H1 (cell line): ENCODE measurements around the gene SPATA13. TPM values are rescaled to one million over a fixed set of nuclear protein-coding genes. Genes with fewer than 3 reads are reported as not detected.

Source experiments
- CTCF ChIA-PET: fragments of 300-600 bp; sonication (Branson Sonifier 250); formaldehyde crosslinking; loops from one replicate; lab custom pipeline; 2021; ENCODE audit not compliant: partially characterized antibody; lab: Charles Lee
- POLR2A ChIA-PET: fragments of 300-600 bp; sonication (Branson Sonifier 250); formaldehyde crosslinking; loops from one replicate; lab custom pipeline; 2021; ENCODE audit warnings: inconsistent platforms; ENCODE audit not compliant: partially characterized antibody; lab: Charles Lee
- DNase-seq, 2 experiments: peaks; one replicate each; pipeline versions ENCODE4 v3.0.0 to v3.0.0-alpha.2; 2010 to 2022; ENCODE audit warnings: low spot score in 2 of 2, low read depth in 1 of 2, mixed read lengths in 1 of 2
- FAIRE-seq: peaks from 2 replicates; lab custom pipeline; 2011; peaks lifted over from hg19 to GRCh38; lab: Jason Lieb, UNC
- H2AFZ ChIP-seq: 2 replicates; pipeline ENCODE4 v1.8.1; 2012; ENCODE audit warnings: low read length, inconsistent platforms
- H2AK5ac ChIP-seq: 2 replicates; pipeline ENCODE4 v1.6.1; 2013; ENCODE audit warnings: low read depth, low read length
- H2BK120ac ChIP-seq: replicated peaks from 2 replicates; pipeline ENCODE3; 2013; ENCODE audit warnings: low read depth, low read length, inconsistent platforms
- H2BK12ac ChIP-seq: 2 replicates; pipeline ENCODE4 v1.6.1; 2013; ENCODE audit warnings: low read depth, low read length
- H2BK15ac ChIP-seq: 2 replicates; pipeline ENCODE4 v1.6.1; 2013; ENCODE audit warnings: low read length
- H2BK20ac ChIP-seq: 2 replicates; pipeline ENCODE4 v1.6.1; 2013; ENCODE audit warnings: low read length
- H2BK5ac ChIP-seq: 2 replicates; pipeline ENCODE4 v1.6.1; 2013; ENCODE audit warnings: low read depth, low read length
- H3K14ac ChIP-seq: 2 replicates; pipeline ENCODE4 v1.6.1; 2013; ENCODE audit warnings: inconsistent platforms; ENCODE audit not compliant: insufficient read length
- H3K18ac ChIP-seq: 2 replicates; pipeline ENCODE4 v1.6.1; 2013; ENCODE audit warnings: low read length; ENCODE audit errors: extremely low read depth
- H3K23ac ChIP-seq: 2 replicates; pipeline ENCODE4 v1.6.1; 2013; ENCODE audit warnings: inconsistent platforms; ENCODE audit not compliant: insufficient read length
- H3K23me2 ChIP-seq: 2 replicates; pipeline ENCODE4 v1.6.1; 2013; ENCODE audit warnings: low read depth, low read length
- H3K27ac ChIP-seq: 2 replicates; pipeline ENCODE4 v1.6.1; 2011; ENCODE audit warnings: low read depth, low read length, inconsistent platforms
- H3K27me3 ChIP-seq, 4 experiments: replicated peaks in 1 of 4; 1 replicate in 1 of 4; 2 replicates in 3 of 4; pipeline versions ENCODE4 v1.6.1 to v1.8.1; 2011 to 2013; ENCODE audit warnings: low read length in 3 of 4, mild to moderate bottlenecking in 3 of 4, inconsistent platforms in 2 of 4, mixed read lengths in 2 of 4, moderate library complexity in 1 of 4; ENCODE audit not compliant: control insufficient read depth in 3 of 4, insufficient read depth in 3 of 4; ENCODE audit errors: extremely low read depth in 1 of 4
- H3K36me3 ChIP-seq, 4 experiments: 2 replicates each; pipeline versions ENCODE4 v1.6.1 to v1.8.1; 2011 to 2013; ENCODE audit warnings: mild to moderate bottlenecking in 4 of 4, low read length in 3 of 4, moderate library complexity in 2 of 4, control low read depth in 1 of 4, inconsistent platforms in 1 of 4; ENCODE audit not compliant: insufficient read depth in 4 of 4, control insufficient read depth in 2 of 4
- H3K4ac ChIP-seq: replicated peaks from 2 replicates; pipeline ENCODE3; 2013; ENCODE audit warnings: low read length, low read depth, mixed read lengths, inconsistent platforms; ENCODE audit not compliant: insufficient read length
- H3K4me1 ChIP-seq, 4 experiments: replicated peaks in 1 of 4; 1 replicate in 1 of 4; 2 replicates in 3 of 4; pipeline versions ENCODE4 v1.6.1 to v1.8.1; 2011 to 2013; ENCODE audit warnings: low read length in 3 of 4, inconsistent platforms in 2 of 4, mixed read lengths in 1 of 4; ENCODE audit not compliant: insufficient read depth in 4 of 4, control insufficient read depth in 3 of 4
- H3K4me2 ChIP-seq, 2 experiments: 2 replicates each; pipeline versions ENCODE4 v1.6.1 to v1.8.1; 2011 to 2013; ENCODE audit warnings: low read depth in 2 of 2, low read length in 2 of 2, control low read depth in 1 of 2, inconsistent platforms in 1 of 2, mild to moderate bottlenecking in 1 of 2; ENCODE audit not compliant: insufficient read depth in 1 of 2
- H3K4me3 ChIP-seq, 4 experiments: fragments of 200-600, 300-600 bp in 1 of 4; sonication (generic), shearing (Covaris generic), sonication (Bioruptor Twin) in 1 of 4; 2 replicates each; pipeline versions ENCODE4 v1.5.1 to v1.8.1; 2011 to 2016; ENCODE audit warnings: low read length in 4 of 4, low read depth in 3 of 4, control low read depth in 2 of 4, inconsistent platforms in 2 of 4, mild to moderate bottlenecking in 2 of 4, mixed read lengths in 1 of 4, moderate library complexity in 1 of 4; ENCODE audit not compliant: insufficient read depth in 2 of 4; ENCODE audit errors: extremely low read depth in 1 of 4
- H3K56ac ChIP-seq: replicated peaks from 2 replicates; pipeline ENCODE3; 2013; ENCODE audit warnings: low read depth, mild to moderate bottlenecking, mixed read lengths, low read length, inconsistent platforms; ENCODE audit not compliant: insufficient read length
- H3K79me1 ChIP-seq: 2 replicates; pipeline ENCODE4 v1.6.1; 2013; ENCODE audit warnings: low read depth, low read length, control low read depth
- H3K79me2 ChIP-seq, 2 experiments: 2 replicates each; pipeline versions ENCODE4 v1.6.1 to v1.8.1; 2012 to 2013; ENCODE audit warnings: low read length in 2 of 2, mild to moderate bottlenecking in 2 of 2, inconsistent platforms in 1 of 2; ENCODE audit not compliant: insufficient read depth in 2 of 2, control insufficient read depth in 1 of 2
- H3K9ac ChIP-seq, 4 experiments: replicated peaks in 1 of 4; 1 replicate in 1 of 4; 2 replicates in 3 of 4; pipeline versions ENCODE4 v1.6.1 to v1.8.1; 2011 to 2013; ENCODE audit warnings: low read depth in 3 of 4, low read length in 3 of 4, control low read depth in 2 of 4, mild to moderate bottlenecking in 2 of 4, moderate library complexity in 2 of 4, inconsistent platforms in 1 of 4; ENCODE audit errors: extremely low read depth in 1 of 4
- H3K9me3 ChIP-seq, 2 experiments: 2 replicates each; pipeline versions ENCODE4 v1.6.1 to v1.8.1; 2012 to 2013; ENCODE audit warnings: mild to moderate bottlenecking in 2 of 2, moderate library complexity in 2 of 2, control low read depth in 1 of 2, inconsistent platforms in 1 of 2, low read depth in 1 of 2, low read length in 1 of 2, mixed read lengths in 1 of 2; ENCODE audit not compliant: insufficient read depth in 2 of 2
- H4K20me1 ChIP-seq, 2 experiments: replicated peaks in 1 of 2; 2 replicates each; pipeline versions ENCODE3 to v1.8.1; 2011 to 2013; ENCODE audit warnings: inconsistent platforms in 2 of 2, low read length in 2 of 2, mild to moderate bottlenecking in 1 of 2; ENCODE audit not compliant: insufficient read depth in 2 of 2, control insufficient read depth in 1 of 2
- H4K5ac ChIP-seq: 2 replicates; pipeline ENCODE4 v1.6.1; 2013; ENCODE audit warnings: low read length, low read depth, mixed read lengths, inconsistent platforms; ENCODE audit not compliant: insufficient read length
- H4K8ac ChIP-seq: 2 replicates; pipeline ENCODE4 v1.8.0; 2013; ENCODE audit warnings: mild to moderate bottlenecking, moderate library complexity, low read length, inconsistent platforms; ENCODE audit not compliant: insufficient read depth; ENCODE audit errors: extremely low read depth
- H4K91ac ChIP-seq: replicated peaks from 2 replicates; pipeline ENCODE3; 2013; ENCODE audit warnings: low read length, mixed read lengths, inconsistent platforms; ENCODE audit not compliant: insufficient read length
- ASH2L ChIP-seq: fragments of 200-600, 300-600 bp; sonication (generic); IDR thresholded peaks from one replicate; pipeline ENCODE4 v1.7.1; 2017; ENCODE audit warnings: low read length
- BACH1 ChIP-seq: IDR thresholded peaks from 2 replicates; pipeline ENCODE4 v1.6.1; 2012; ENCODE audit warnings: low read length, improper control_type of control experiment
- CREB1 ChIP-seq: IDR thresholded peaks from 2 replicates; pipeline ENCODE4 v1.6.1; 2012; ENCODE audit warnings: inconsistent platforms
- GABPA ChIP-seq: IDR thresholded peaks from 2 replicates; pipeline ENCODE4 v1.6.1; 2011; ENCODE audit warnings: mild to moderate bottlenecking, low read length, moderate library complexity, borderline replicate concordance; ENCODE audit not compliant: insufficient read depth
- HDAC2 ChIP-seq, 2 experiments: fragments of 300-600 bp in 1 of 2; sonication (generic) in 1 of 2; IDR thresholded peaks; 2 replicates each; pipeline ENCODE4 v1.6.1; 2011 to 2012; ENCODE audit warnings: low read depth in 2 of 2, low read length in 2 of 2, mild to moderate bottlenecking in 2 of 2, moderate library complexity in 2 of 2, borderline replicate concordance in 1 of 2, inconsistent platforms in 1 of 2
- RFX5 ChIP-seq: IDR thresholded peaks from 2 replicates; pipeline ENCODE4 v1.6.1; 2011; ENCODE audit warnings: low read depth, low read length, improper control_type of control experiment, borderline replicate concordance
- RNF2 ChIP-seq: fragments of 200-900, 300-1000 bp; sonication (generic); IDR thresholded peaks from 2 replicates; pipeline ENCODE4 v1.7.1; 2016; ENCODE audit warnings: borderline replicate concordance, low read depth, mild to moderate bottlenecking, antibody characterized with exemption, low read length; ENCODE audit not compliant: poor library complexity, severe bottlenecking; ENCODE audit errors: missing control alignments
- SIN3A ChIP-seq, 2 experiments: IDR thresholded peaks in 1 of 2; conservative IDR thresholded peaks in 1 of 2; 2 replicates each; pipeline ENCODE4 v1.6.1; 2011 to 2012; ENCODE audit warnings: low read length in 2 of 2, improper control_type of control experiment in 1 of 2, low read depth in 1 of 2, mild to moderate bottlenecking in 1 of 2
- SRF ChIP-seq: IDR thresholded peaks from 2 replicates; pipeline ENCODE4 v1.6.1; 2011; ENCODE audit warnings: mild to moderate bottlenecking, low read depth, low read length, moderate library complexity
- TAF1 ChIP-seq: IDR thresholded peaks from 2 replicates; pipeline ENCODE4 v1.6.1; 2011; ENCODE audit warnings: mild to moderate bottlenecking, low read depth, low read length
- WGBS, 2 experiments: shearing (Covaris generic) in 1 of 2; methylation state at CpG; one replicate each; pipeline versions ENCODE4 v1.1.6 to v1.1.7; 2013 to 2015; ENCODE audit warnings: low lambda C conversion rate in 2 of 2, mixed read lengths in 2 of 2, inconsistent platforms in 1 of 2, low coverage in 1 of 2, missing lambda C conversion rate in 1 of 2; ENCODE audit not compliant: insufficient replicate concordance in 2 of 2, insufficient coverage in 1 of 2, insufficient read length in 1 of 2; ENCODE audit errors: extremely low coverage in 1 of 2, missing lambda C conversion rate in 1 of 2; 5-methylcytosine and 5-hydroxymethylcytosine counted together
- polyA plus RNA-seq, 7 experiments: library from polyadenylated mRNA; depleted of rRNA in 3 of 7; stranded (reverse) in 5 of 7; unstranded in 2 of 7; fragments of >200 nt in 5 of 7; fragments of 200-250 nt in 2 of 7; gene quantifications; 1 replicate in 5 of 7; 2 replicates in 1 of 7; 4 replicates in 1 of 7; pipeline versions ENCODE4 v1.2.1 to v1.2.3, GENCODE V29; 2011 to 2013; ENCODE audit warnings: missing spikeins in 2 of 7, mixed read lengths in 2 of 7
- total RNA-seq: library from RNA; stranded (reverse); fragmentation: NEBNext Ultra II Directional; extraction: Animal tissue kit (Norgen Biotek cat#: 25700); gene quantifications from 2 replicates; pipeline ENCODE4 v1.2.1, GENCODE V29; 2021

SPATA13 gene
- total and polyA plus RNA-seq, 2 of the 8 experiments (the other 6 are each of a cell fraction or from before 2014, with no cell fraction given) = 12.6 to 30.9 TPM

DNA sequence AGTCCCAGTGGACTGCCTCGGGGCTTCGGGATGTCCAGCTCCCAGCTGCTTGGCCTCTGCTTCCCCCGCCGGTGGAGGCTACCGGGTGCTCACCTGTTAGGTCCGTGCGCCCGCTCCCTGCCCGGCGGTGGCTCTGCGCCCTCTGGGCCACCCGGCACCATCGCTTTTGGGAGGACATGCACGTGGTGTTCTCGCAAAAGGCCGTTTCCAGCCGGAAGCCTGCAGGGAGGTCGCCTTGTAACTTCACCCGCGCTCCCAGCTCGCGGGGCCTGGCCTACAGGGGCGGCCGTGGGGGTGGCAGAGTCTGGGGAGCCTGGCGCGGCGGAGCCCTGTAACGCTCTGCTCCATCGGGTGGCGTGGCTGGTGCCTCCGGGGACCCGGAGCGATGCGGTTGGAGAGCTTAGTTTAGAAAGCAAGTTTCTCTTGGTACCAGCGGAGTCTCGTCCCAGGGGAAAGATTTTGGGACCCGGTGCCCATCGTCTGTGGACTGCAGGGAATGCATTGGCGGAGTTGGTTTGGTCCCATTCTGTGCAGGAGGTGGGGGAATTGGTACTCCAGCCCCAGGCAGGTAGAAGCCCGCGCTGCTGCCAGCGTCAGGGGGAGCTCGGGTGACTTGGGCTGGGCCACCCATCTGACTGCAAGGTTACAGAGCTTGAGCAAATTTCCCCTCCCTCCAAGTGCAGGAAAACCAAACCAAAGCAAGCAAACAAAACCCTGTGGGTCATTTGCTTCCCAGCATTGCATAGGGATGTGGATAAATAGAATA is 673 bp downstream of the SPATA13 start:
- H3K4me2 ChIP-seq = peak overlapping the region; percentile 87 to 90
- ChIA-PET CTCF (interaction anchor here (1.0 to 1.8 kb wide), 8 partner anchors 15 to 657 kb away, joined by 3 to 6 read pairs (median 4); no protein-coding TSS in a partner anchor), POLR2A (interaction anchor here (0.6 to 2.0 kb wide), 9 partner anchors 12 to 124 kb away, joined by 3 to 8 read pairs (median 3); no protein-coding TSS in a partner anchor)
- peaks cover 15 to 46% of the 10 kb centered on the region in 2 experiments; a peak in 3 of 4 replicates for H3K79me2 ChIP-seq
- FAIRE-seq (no peak), DNase-seq (peak in 1 of 2 experiments; percentile 75)
- peak overlapping the region; percentile 40; the same call in 1 of the 2 replicates for H2BK5ac ChIP-seq
- H2BK12ac ChIP-seq = no peak overlapping the region
- no peaks in the 10 kb centered on the region; a peak in 1 of 7 replicates for H3K27me3 ChIP-seq
- peaks cover 10 to 20% of the 10 kb centered on the region in 2 experiments for H4K20me1 ChIP-seq
- WGBS, 2 experiments = 2% methylated on average over 25 of the region's 43 CpGs; no CpG with 5 or more reads in 1 of the 2 experiments
- no peak overlapping the region for H3K23ac ChIP-seq
- H2BK120ac ChIP-seq = no peak overlapping the region
- H3K36me3 ChIP-seq = peaks cover 0 to 5% (median 1%) of the 10 kb centered on the region in 4 experiments; a peak in 2 of 8 replicates
- H3K27ac ChIP-seq = no peak overlapping the region
- no peak overlapping the region for H3K56ac ChIP-seq
- peak overlapping the region; percentile 76 to 91 (median 84) for H3K4me3 ChIP-seq
- no peak overlapping the region for H2AK5ac ChIP-seq
- H3K79me1 ChIP-seq = peaks cover 24% of the 10 kb centered on the region
- no peak overlapping the region for H4K5ac ChIP-seq
- H3K9ac ChIP-seq = peak overlapping the region in 3 of 4 experiments; percentile 67 to 76 (median 71); a peak in 6 of 7 replicates
- no peak overlapping the region for H2AFZ ChIP-seq
- H3K18ac ChIP-seq = no peak overlapping the region; the same call in none of the 2 replicates
- H3K14ac ChIP-seq = no peak overlapping the region
- no peak overlapping the region for H2BK15ac ChIP-seq
- H3K4me1 ChIP-seq = peaks cover 4 to 10% (median 6%) of the 10 kb centered on the region in 4 experiments
- H3K4ac ChIP-seq = no peak overlapping the region
- no peaks in the 10 kb centered on the region for H3K9me3 ChIP-seq
- H4K8ac ChIP-seq = peak overlapping the region; percentile 84; the same call in 1 of the 2 replicates
- H4K91ac ChIP-seq = no peak overlapping the region
- H2BK20ac ChIP-seq = no peak overlapping the region
- peaks cover 10% of the 10 kb centered on the region; the same call in 1 of the 2 replicates for H3K23me2 ChIP-seq
- TF ChIP-seq ASH2L = no peak
- TF ChIP-seq SRF = no peak
- TF ChIP-seq TAF1 = 0 out of 2 replicates have a peak, but pooled peaks have one; percentile 26
- no peak for TF ChIP-seq RFX5
- peak; percentile 19 to 41; a peak in 1 of 4 replicates for TF ChIP-seq SIN3A (conservative IDR thresholded peaks at IDR 0.05 in 1 of 2, IDR thresholded peaks at IDR 0.05 in 1 of 2; ENCODE audit: low read depth in 1 of 2, low read length in 2 of 2)
- TF ChIP-seq RNF2 = no peak
- TF ChIP-seq GABPA = no peak
- TF ChIP-seq CREB1 = no peak
- TF ChIP-seq HDAC2 (IDR thresholded peaks at IDR 0.05; ENCODE audit: borderline replicate concordance in 1 of 2, low read depth in 2 of 2, low read length in 2 of 2) = peak in 1 of 2 experiments; percentile 83; a peak in 2 of 4 replicates
- no peak for TF ChIP-seq BACH1
